ENCODE results near the gene TXNRD2.
"Not testable (repeated sequence)": the region's sequence is repeated elsewhere in the genome, so short reads cannot be mapped to it uniquely, and the experiment has no call there.

Gene TXNRD2

GRCh38 chr22:19841641-19842392 lies 99.8 kb downstream of the TXNRD2 start:
- DNase-seq = no peak

- no peak for DNase-seq
Observed at GRCh38 chr22:19840955-19841640, 100.5 kb downstream of the TXNRD2 start.

DNA sequence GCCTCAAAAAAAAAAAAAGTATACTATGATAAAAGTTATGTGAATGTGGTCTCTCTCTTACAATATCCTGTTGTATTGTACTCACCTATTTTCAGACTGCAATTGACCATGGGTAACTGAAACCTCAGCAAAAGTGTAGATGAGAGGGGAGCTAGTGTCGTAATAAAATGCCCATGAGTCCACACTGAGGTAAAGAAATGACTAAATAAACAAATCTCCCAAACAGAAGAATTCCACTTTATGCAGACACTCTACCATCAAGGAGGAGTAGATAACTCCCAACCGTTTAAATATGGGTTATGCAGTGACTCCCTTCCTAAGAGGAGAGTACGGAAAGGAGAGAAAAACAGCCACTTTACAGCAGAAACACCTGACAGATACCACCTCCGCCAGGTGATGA lies 101.6 kb downstream of the TXNRD2 start:
- DNase-seq = no peak

- DNase-seq = no peak
Observed at GRCh38 chr22:19837915-19838314, 103.7 kb downstream of the TXNRD2 start.

GRCh38 chr22:19836512-19836911 lies 105.1 kb downstream of the TXNRD2 start:
- no peak for DNase-seq

- no peak for DNase-seq
Observed at GRCh38 chr22:19834599-19834998, 107.0 kb downstream of the TXNRD2 start.

GRCh38 chr22:19833327-19833726 lies 108.3 kb downstream of the TXNRD2 start:
- DNase-seq = not testable (repeated sequence)

DNA sequence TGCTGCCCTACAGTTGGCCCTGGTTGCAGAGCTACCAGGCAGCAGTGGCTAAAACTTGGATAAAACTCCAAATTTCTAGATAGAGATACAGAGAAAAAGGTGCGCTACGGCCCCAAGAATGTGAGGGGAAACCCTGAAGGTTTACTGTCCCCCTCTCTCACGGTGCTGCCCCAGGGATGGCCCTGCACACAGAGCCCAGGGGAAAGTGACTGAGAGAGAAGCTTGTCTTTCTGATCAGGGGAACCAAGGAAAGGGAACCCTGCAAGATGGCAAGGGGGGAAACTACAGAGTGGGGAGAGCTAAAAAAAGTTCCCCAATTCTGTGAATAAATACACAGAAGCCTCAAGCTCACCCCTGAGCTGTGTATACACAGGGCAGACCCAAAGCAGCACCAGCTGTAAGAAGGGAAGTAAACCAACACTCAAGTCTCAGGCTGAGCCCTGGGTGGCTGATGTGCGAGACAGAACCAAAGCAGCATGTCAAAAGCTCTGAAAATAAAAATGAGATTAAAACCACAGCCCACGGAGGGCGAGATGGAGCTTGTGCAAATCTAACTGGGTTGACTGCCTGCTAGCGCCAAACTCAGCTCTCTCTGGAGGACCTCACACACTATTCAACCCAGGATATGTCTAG lies 109.0 kb downstream of the TXNRD2 start:
- no peak for DNase-seq

- not testable (repeated sequence) for DNase-seq
Observed at GRCh38 chr22:19831979-19832378, 109.6 kb downstream of the TXNRD2 start.

DNA sequence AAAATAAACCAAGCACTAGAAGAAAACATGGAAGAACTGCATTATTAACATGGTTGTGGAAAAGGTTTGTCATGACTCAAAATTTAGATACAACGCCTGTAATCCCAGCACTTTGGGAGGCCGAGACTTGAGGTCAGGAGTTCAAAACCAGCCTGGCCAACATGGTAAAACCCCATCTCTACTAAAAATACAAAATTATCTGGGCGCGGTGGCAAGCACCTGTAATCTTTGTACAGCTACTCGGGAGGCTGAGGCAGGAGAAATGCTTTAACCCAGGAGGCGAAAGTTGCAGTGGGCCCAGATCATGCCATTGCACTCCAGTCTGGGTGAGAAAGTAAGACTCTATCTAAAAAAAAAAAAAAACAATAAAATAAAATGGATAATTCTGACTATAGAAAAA lies 110.6 kb downstream of the TXNRD2 start:
- DNase-seq = no peak

DNA sequence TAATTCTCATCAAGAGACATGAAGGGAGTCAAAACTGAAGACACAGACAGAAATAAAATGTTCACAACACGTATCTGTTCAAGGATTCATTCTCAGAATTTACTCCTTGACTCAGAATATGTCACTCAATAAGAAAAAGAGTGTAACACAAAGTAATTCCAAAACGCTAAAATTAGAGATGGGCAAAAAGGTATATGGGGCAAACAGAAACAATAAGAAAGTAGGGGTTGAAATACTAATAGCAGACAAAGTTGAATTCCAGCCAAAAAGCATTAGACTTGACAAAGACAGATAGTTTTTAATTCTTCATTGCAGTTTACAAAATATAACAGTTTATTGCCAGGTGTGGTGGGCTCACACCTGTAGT lies 113.6 kb downstream of the TXNRD2 start:
- DNase-seq = no peak

- no peak for DNase-seq
Observed at GRCh38 chr22:19827341-19828034, 114.1 kb downstream of the TXNRD2 start.

- no peak for DNase-seq
Observed at GRCh38 chr22:19826619-19826950, 115.0 kb downstream of the TXNRD2 start.

DNA sequence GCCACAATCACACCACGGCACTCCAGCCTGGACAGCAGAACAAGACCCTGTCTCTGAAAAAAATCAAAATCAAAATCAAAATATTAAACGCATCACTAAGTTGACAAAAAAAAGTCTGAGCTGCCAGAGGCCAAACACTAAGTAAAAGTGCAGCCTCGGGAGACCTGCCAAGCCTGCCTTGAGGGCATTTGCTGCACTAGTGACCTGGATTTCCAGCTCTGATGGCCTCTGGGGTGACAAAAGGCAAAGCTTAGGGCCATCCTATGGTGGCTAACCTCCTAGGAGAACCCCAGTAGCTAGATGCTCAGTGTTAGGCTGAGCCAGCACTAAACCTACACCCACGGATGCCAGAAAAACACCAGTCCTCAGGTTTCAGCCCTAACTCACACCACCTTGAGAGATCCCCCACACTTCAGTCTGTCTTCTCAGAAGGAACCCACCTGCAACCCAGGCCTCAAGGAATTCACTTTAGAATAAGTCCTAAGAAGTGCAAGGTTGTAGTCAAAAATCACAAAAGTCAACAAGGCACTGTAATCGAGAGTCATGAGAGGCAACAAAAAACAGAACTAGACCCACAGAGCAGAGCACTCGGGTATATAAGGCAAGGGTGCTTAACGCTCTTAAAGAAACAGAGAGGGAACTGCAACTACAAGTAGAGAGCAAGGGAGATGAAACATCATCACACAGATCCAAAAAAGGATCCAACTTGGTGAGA lies 115.6 kb downstream of the TXNRD2 start:
- DNase-seq = no peak
